SU-DHL-6 (cell line): ENCODE results near the gene UGGT2.

Source experiments
- CTCF ChIP-seq: fragments of 200-600 bp; sonication (generic); IDR thresholded peaks from one replicate; pipeline ENCODE4 v1.5.1; 2017; ENCODE audit warnings: antibody characterized with exemption, mild to moderate bottlenecking, low read length, moderate library complexity; ENCODE audit not compliant: insufficient read depth, poor library complexity, severe bottlenecking
- EZH2phosphoT487 ChIP-seq: fragments of 200-600 bp; sonication (generic), shearing (Covaris generic); conservative IDR thresholded peaks from 2 replicates; pipeline ENCODE4 v1.6.1; 2018; ENCODE audit warnings: mild to moderate bottlenecking, antibody characterized with exemption, low read length, moderate library complexity, mixed read lengths

GRCh38 chr13:95841894-95842293 is 211.3 kb downstream of the UGGT2 start:
- TF ChIP-seq CTCF (no peak), EZH2phosphoT487 (no peak)
